Vagina (tissue), 2 donors: ENCODE results near the gene PSG6.

Experiments
- POLR2A ChIP-seq, 2 donors: fragments of 450-650 bp; IDR thresholded peaks; one replicate each; pipeline ENCODE4 v1.6.1; 2017; ENCODE audit warnings: antibody characterized with exemption in 2 of 2, mild to moderate bottlenecking in 2 of 2, moderate library complexity in 2 of 2
- POLR2AphosphoS5 ChIP-seq, 2 donors: sonication (generic); formaldehyde crosslinking; IDR thresholded peaks; one replicate each; pipeline ENCODE4 v1.9.0; 2017; ENCODE audit warnings: antibody characterized with exemption in 2 of 2, mild to moderate bottlenecking in 2 of 2, low read depth in 1 of 2; ENCODE audit not compliant: insufficient read depth in 1 of 2
- TF ChIP-seq, protein P1 (sequence below), 3 experiments: fragments of 450-650 bp in 2 of 3; fragments of 200-600 bp in 1 of 3; sonication (generic) in 1 of 3; IDR thresholded peaks; one replicate each; pipeline ENCODE4 v1.5.1; 2017 to 2019; ENCODE audit warnings: antibody characterized with exemption in 3 of 3, mild to moderate bottlenecking in 2 of 3, moderate library complexity in 2 of 3

DNA sequence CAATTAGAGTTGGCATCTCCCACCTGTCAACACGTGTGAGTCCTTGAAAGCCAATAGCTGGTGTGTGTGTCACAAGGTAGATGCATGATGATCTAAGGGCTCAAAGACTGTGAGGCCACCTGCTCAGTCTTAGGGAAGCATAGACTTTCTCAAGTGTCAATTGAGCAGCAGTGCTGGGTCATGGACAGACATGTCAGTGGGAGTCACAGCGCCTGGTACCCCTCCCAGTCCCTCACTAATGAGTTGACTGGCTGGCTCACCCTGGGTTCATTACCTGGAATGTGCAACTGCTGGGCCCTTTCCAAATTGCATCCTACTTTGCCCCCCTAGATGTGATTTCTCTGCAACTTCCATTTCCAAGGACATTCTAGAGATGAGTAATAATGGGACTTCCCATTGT, 9.1 kb upstream of the PSG6 start:
- TF ChIP-seq POLR2AphosphoS5 (IDR thresholded peaks at IDR 0.05; ENCODE audit: insufficient read depth in 1 of 2, low read depth in 1 of 2) = no peak
- TF ChIP-seq, protein P1, sequence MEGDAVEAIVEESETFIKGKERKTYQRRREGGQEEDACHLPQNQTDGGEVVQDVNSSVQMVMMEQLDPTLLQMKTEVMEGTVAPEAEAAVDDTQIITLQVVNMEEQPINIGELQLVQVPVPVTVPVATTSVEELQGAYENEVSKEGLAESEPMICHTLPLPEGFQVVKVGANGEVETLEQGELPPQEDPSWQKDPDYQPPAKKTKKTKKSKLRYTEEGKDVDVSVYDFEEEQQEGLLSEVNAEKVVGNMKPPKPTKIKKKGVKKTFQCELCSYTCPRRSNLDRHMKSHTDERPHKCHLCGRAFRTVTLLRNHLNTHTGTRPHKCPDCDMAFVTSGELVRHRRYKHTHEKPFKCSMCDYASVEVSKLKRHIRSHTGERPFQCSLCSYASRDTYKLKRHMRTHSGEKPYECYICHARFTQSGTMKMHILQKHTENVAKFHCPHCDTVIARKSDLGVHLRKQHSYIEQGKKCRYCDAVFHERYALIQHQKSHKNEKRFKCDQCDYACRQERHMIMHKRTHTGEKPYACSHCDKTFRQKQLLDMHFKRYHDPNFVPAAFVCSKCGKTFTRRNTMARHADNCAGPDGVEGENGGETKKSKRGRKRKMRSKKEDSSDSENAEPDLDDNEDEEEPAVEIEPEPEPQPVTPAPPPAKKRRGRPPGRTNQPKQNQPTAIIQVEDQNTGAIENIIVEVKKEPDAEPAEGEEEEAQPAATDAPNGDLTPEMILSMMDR (IDR thresholded peaks at IDR 0.05) = no peak
- TF ChIP-seq POLR2A (IDR thresholded peaks at IDR 0.05) = no peak
